H9 (cell line): ENCODE results near the gene DDX39A. TPM values are rescaled to one million over a fixed set of nuclear protein-coding genes. Genes with fewer than 3 reads are reported as not detected.
"Not testable (repeated sequence)": the region's sequence is repeated elsewhere in the genome, so short reads cannot be mapped to it uniquely, and the experiment has no call there.

Experiments
- DNase-seq: peaks from one replicate; pipeline ENCODE4 v3.0.0-alpha.2; 2017
- H2AFZ ChIP-seq: one replicate; pipeline ENCODE4 v1.6.1; 2013; ENCODE audit warnings: mild to moderate bottlenecking, low read length, control low read depth, moderate library complexity
- H2AK5ac ChIP-seq: 2 replicates; pipeline ENCODE4 v1.6.1; 2013; ENCODE audit warnings: low read length, control low read depth, mixed read lengths; ENCODE audit not compliant: insufficient read length
- H2BK120ac ChIP-seq: one replicate; pipeline ENCODE4 v1.6.1; 2013; ENCODE audit warnings: low read depth, mild to moderate bottlenecking, low read length, control low read depth, inconsistent platforms; ENCODE audit not compliant: poor library complexity, severe bottlenecking
- H2BK12ac ChIP-seq: 2 replicates; pipeline ENCODE4 v1.6.1; 2013; ENCODE audit warnings: low read length, control low read depth, mixed read lengths, low read depth; ENCODE audit not compliant: insufficient read length
- H2BK15ac ChIP-seq: 2 replicates; pipeline ENCODE4 v1.6.1; 2013; ENCODE audit warnings: low read depth, low read length, control low read depth
- H2BK20ac ChIP-seq: one replicate; pipeline ENCODE4 v1.6.1; 2013; ENCODE audit warnings: low read depth, mild to moderate bottlenecking, low read length, control low read depth, inconsistent platforms; ENCODE audit not compliant: poor library complexity, severe bottlenecking
- H2BK5ac ChIP-seq: 2 replicates; pipeline ENCODE4 v1.6.1; 2013; ENCODE audit warnings: low read length, control low read depth, mixed read lengths; ENCODE audit not compliant: insufficient read length
- H3K14ac ChIP-seq: 2 replicates; pipeline ENCODE4 v1.6.1; 2013; ENCODE audit warnings: low read length, control low read depth; ENCODE audit not compliant: insufficient read depth
- H3K18ac ChIP-seq: 2 replicates; pipeline ENCODE4 v1.6.1; 2013; ENCODE audit warnings: low read depth, mild to moderate bottlenecking, mixed read lengths, low read length, control low read depth; ENCODE audit not compliant: insufficient read length
- H3K23ac ChIP-seq: 2 replicates; pipeline ENCODE4 v1.6.1; 2013; ENCODE audit warnings: low read length, control low read depth, mixed read lengths, low read depth; ENCODE audit not compliant: insufficient read length
- H3K23me2 ChIP-seq: 2 replicates; pipeline ENCODE4 v1.6.1; 2013; ENCODE audit warnings: low read depth, mild to moderate bottlenecking, mixed read lengths, low read length, control low read depth; ENCODE audit not compliant: insufficient read length, poor library complexity, severe bottlenecking
- H3K27ac ChIP-seq: 2 replicates; pipeline ENCODE4 v1.5.1; 2013; ENCODE audit warnings: low read length, control low read depth, mixed read lengths, low read depth; ENCODE audit not compliant: insufficient read length
- H3K27me3 ChIP-seq: 2 replicates; pipeline ENCODE4 v1.6.1; 2013; ENCODE audit warnings: low read length, control low read depth, inconsistent platforms; ENCODE audit not compliant: insufficient read depth
- H3K4ac ChIP-seq: 2 replicates; pipeline ENCODE4 v1.6.1; 2013; ENCODE audit warnings: low read depth, mild to moderate bottlenecking, control low read depth, inconsistent platforms, low read length, moderate library complexity
- H3K4me1 ChIP-seq: 2 replicates; pipeline ENCODE4 v1.6.1; 2013; ENCODE audit warnings: low read length, control low read depth, inconsistent platforms; ENCODE audit not compliant: insufficient read depth
- H3K4me2 ChIP-seq: 2 replicates; pipeline ENCODE4 v1.6.1; 2013; ENCODE audit warnings: low read length, control low read depth, mixed read lengths; ENCODE audit not compliant: insufficient read length, insufficient read depth
- H3K56ac ChIP-seq: 2 replicates; pipeline ENCODE4 v1.6.1; 2013; ENCODE audit warnings: low read depth, mild to moderate bottlenecking, mixed read lengths, low read length, control low read depth; ENCODE audit not compliant: insufficient read length
- H3K79me1 ChIP-seq: 2 replicates; pipeline ENCODE4 v1.6.1; 2013; ENCODE audit warnings: low read depth, mild to moderate bottlenecking, moderate library complexity, low read length, control low read depth, inconsistent platforms; ENCODE audit not compliant: insufficient read depth, poor library complexity, severe bottlenecking
- H3K79me2 ChIP-seq: 2 replicates; pipeline ENCODE4 v1.6.1; 2013; ENCODE audit warnings: low read length, control low read depth, inconsistent platforms; ENCODE audit not compliant: insufficient read depth
- H3K9ac ChIP-seq: 2 replicates; pipeline ENCODE4 v1.6.1; 2013; ENCODE audit warnings: low read length, control low read depth, mixed read lengths; ENCODE audit not compliant: insufficient read length; ENCODE audit errors: extremely low read depth
- H3K9me3 ChIP-seq: one replicate; pipeline ENCODE4 v1.6.1; 2013; ENCODE audit warnings: low read depth, low read length, inconsistent platforms; ENCODE audit not compliant: control insufficient read depth
- H3T11ph ChIP-seq: one replicate; pipeline ENCODE4 v1.6.1; 2013; ENCODE audit warnings: mild to moderate bottlenecking, low read length, control low read depth, inconsistent platforms
- H4K20me1 ChIP-seq: one replicate; pipeline ENCODE4 v1.6.1; 2013; ENCODE audit not compliant: control insufficient read depth, insufficient read length, insufficient read depth
- H4K5ac ChIP-seq: 2 replicates; pipeline ENCODE4 v1.6.1; 2013; ENCODE audit warnings: low read depth, mild to moderate bottlenecking, mixed read lengths, low read length, control low read depth; ENCODE audit not compliant: insufficient read length
- H4K8ac ChIP-seq: replicated peaks from 2 replicates; pipeline ENCODE4 v1.6.1; 2013; ENCODE audit warnings: low read length, control low read depth, mixed read lengths, low read depth; ENCODE audit not compliant: insufficient read length
- H4K91ac ChIP-seq: 2 replicates; pipeline ENCODE4 v1.6.1; 2013; ENCODE audit warnings: low read depth, mild to moderate bottlenecking, moderate library complexity, mixed read lengths, low read length, control low read depth; ENCODE audit not compliant: insufficient read length
- H3K27ac Mint-ChIP-seq, 3 experiments: 2 replicates in 2 of 3; 3 replicates in 1 of 3; pipeline ENCODE4 v1.8.0; 2020 to 2021; ENCODE audit warnings: mixed read lengths in 3 of 3, mild to moderate bottlenecking in 1 of 3, moderate library complexity in 1 of 3
- H3K27me3 Mint-ChIP-seq: 2 replicates; pipeline ENCODE4 v1.8.0; 2021; ENCODE audit warnings: low read depth, mild to moderate bottlenecking, moderate library complexity, mixed read lengths
- H3K36me3 Mint-ChIP-seq, 3 experiments: 2 replicates in 2 of 3; 3 replicates in 1 of 3; pipeline ENCODE4 v1.8.0; 2020 to 2021; ENCODE audit warnings: low read depth in 3 of 3, mixed read lengths in 3 of 3; ENCODE audit not compliant: insufficient read depth in 1 of 3
- H3K4me1 Mint-ChIP-seq, 2 experiments: 2 replicates each; pipeline ENCODE4 v1.8.0; 2020; ENCODE audit warnings: mixed read lengths in 2 of 2
- H3K4me3 Mint-ChIP-seq, 2 experiments: 2 replicates in 1 of 2; 3 replicates in 1 of 2; pipeline ENCODE4 v1.8.0; 2020 to 2021; ENCODE audit warnings: mild to moderate bottlenecking in 2 of 2, mixed read lengths in 2 of 2, moderate library complexity in 1 of 2
- H3K9me3 Mint-ChIP-seq, 2 experiments: 2 replicates in 1 of 2; 3 replicates in 1 of 2; pipeline ENCODE4 v1.8.0; 2020; ENCODE audit warnings: mild to moderate bottlenecking in 2 of 2, mixed read lengths in 2 of 2, moderate library complexity in 1 of 2
- CTCF ChIP-seq: fragments of 200-600 bp; sonication (generic); conservative IDR thresholded peaks from 3 replicates; pipeline ENCODE4 v1.8.0; 2021; ENCODE audit warnings: antibody characterized with exemption, mild to moderate bottlenecking
- WGBS: extraction: QIAGEN DNeasy Blood & Tissue Kit; methylation state at CpG from one replicate; pipeline ENCODE4 v1.1.7; 2013; ENCODE audit warnings: missing lambda C conversion rate, low lambda C conversion rate, mixed read lengths; ENCODE audit not compliant: insufficient read length; ENCODE audit errors: extremely low coverage; 5-methylcytosine and 5-hydroxymethylcytosine counted together
- total RNA-seq: library from RNA; stranded (reverse); gene quantifications from 2 replicates; pipeline ENCODE4 v1.2.1, GENCODE V29; 2021

DDX39A gene
- total RNA-seq, 1 experiment from 2014 or later = 137 TPM

- Mint-ChIP-seq H3K27me3 (no peaks in the 10 kb centered on the region), H3K27ac (no peak overlapping the region), H3K4me1 (no peaks in the 10 kb centered on the region), H3K36me3 (peaks cover 11 to 57% (median 50%) of the 10 kb centered on the region in 3 experiments; a peak in 6 of 7 replicates), H3K9me3 (no peaks in the 10 kb centered on the region), H3K4me3 (no peak overlapping the region)
- DNase-seq = no peak
- Histone ChIP-seq H3K27me3 (no peaks in the 10 kb centered on the region), H2AK5ac (no peak overlapping the region), H4K20me1 (no peaks in the 10 kb centered on the region), H2BK20ac (no peak overlapping the region), H3K79me1 (no peaks in the 10 kb centered on the region), H3K14ac (no peak overlapping the region), H3K4me1 (no peaks in the 10 kb centered on the region), H2BK15ac (no peak overlapping the region), H3T11ph (no peak overlapping the region), H3K23ac (no peak overlapping the region), H3K79me2 (no peaks in the 10 kb centered on the region), H4K91ac (no peak overlapping the region), H2BK12ac (no peak overlapping the region), H4K8ac (no peak overlapping the region), H3K9me3 (no peaks in the 10 kb centered on the region), H3K4me2 (no peak overlapping the region), H3K18ac (no peak overlapping the region), H4K5ac (no peak overlapping the region), H2AFZ (no peak overlapping the region), H3K23me2 (no peaks in the 10 kb centered on the region), H3K56ac (no peak overlapping the region), H2BK5ac (no peak overlapping the region), H3K27ac (no peak overlapping the region), H3K9ac (no peak overlapping the region), H3K4ac (no peak overlapping the region), H2BK120ac (no peak overlapping the region)
- no CpG with 5 or more reads among the region's 5 CpGs for WGBS
- no peak for TF ChIP-seq CTCF
Measured at GRCh38 chr19:14459703-14460102, 40.6 kb upstream of the DDX39A start.

GRCh38 chr19:14452303-14452702, 33.2 kb upstream of the DDX39A start:
- H2AK5ac ChIP-seq, H4K8ac ChIP-seq, H3K9me3 ChIP-seq, H3K4me3 Mint-ChIP-seq, DNase-seq, H3K14ac ChIP-seq, H4K20me1 ChIP-seq, H3K4me2 ChIP-seq, H2BK12ac ChIP-seq, H3K9me3 Mint-ChIP-seq, H3K4me1 Mint-ChIP-seq, H3K79me1 ChIP-seq, H2BK5ac ChIP-seq, H2BK20ac ChIP-seq, H3K9ac ChIP-seq, H3K27me3 Mint-ChIP-seq, H3K23ac ChIP-seq, H3K79me2 ChIP-seq, H3K23me2 ChIP-seq, H3K27ac ChIP-seq, H3K56ac ChIP-seq, H4K91ac ChIP-seq, H4K5ac ChIP-seq, H3K27me3 ChIP-seq, H3K18ac ChIP-seq, H2BK120ac ChIP-seq, H3K27ac Mint-ChIP-seq, H3K4ac ChIP-seq, H2AFZ ChIP-seq, H3T11ph ChIP-seq, H2BK15ac ChIP-seq, H3K4me1 ChIP-seq: not testable (repeated sequence)
- no CpG with 5 or more reads among the region's 3 CpGs for WGBS
- H3K36me3 Mint-ChIP-seq = peaks cover 32 to 60% (median 57%) of the 10 kb centered on the region in 3 experiments
